ENCODE data around the gene MACROD2. TPM values are rescaled to one million over a fixed set of nuclear protein-coding genes. Genes with fewer than 3 reads are reported as not detected.

Gene MACROD2
- total and polyA plus RNA-seq, 2 of the 4 experiments (the other 2 are of a cell fraction) = not detected

DNA sequence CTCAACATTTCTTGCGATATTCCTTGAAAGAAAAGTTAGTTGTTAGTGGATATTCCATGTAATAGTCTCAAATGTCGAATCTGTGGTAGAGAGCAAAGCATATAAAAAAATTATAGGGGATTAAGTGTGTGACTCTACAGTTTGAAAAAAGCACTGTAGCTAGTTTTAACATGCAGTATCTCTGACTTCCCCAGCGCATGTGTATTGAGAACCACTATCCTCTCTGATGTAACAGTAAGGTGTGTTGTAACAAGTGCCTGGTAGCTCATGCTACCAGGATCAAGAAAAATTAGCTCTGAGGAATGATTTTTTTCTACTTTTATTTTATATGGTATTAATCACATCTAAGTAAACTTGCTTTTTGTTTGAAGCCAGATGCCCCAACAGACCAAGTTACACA lies 1788.7 kb downstream of the MACROD2 start:
- Histone ChIP-seq H3K23ac (ENCODE audit: low read depth, low read length) (no peak overlapping the region), H2BK120ac (ENCODE audit: low read depth, low read length) (no peak overlapping the region), H3K4me3 (ENCODE audit: insufficient read depth, low read depth, low read length) (no peak overlapping the region), H3K9me3 (ENCODE audit: control insufficient read depth, insufficient read depth, low read length) (no peaks in the 10 kb centered on the region), H3K9me1 (ENCODE audit: insufficient read depth, low read length) (no peaks in the 10 kb centered on the region), H3K4ac (ENCODE audit: low read depth, low read length) (no peak overlapping the region), H2AK9ac (replicated peaks; ENCODE audit: low read depth, low read length, poor library complexity) (no peak overlapping the region), H2AK5ac (ENCODE audit: low read depth, low read length) (no peak overlapping the region), H3K27ac (ENCODE audit: insufficient read depth, low read length) (no peak overlapping the region), H3K18ac (ENCODE audit: low read depth, low read length) (no peak overlapping the region), H3K4me1 (ENCODE audit: control insufficient read depth, insufficient read depth, low read length) (no peaks in the 10 kb centered on the region), H4K20me1 (ENCODE audit: insufficient read depth, low read length) (no peaks in the 10 kb centered on the region), H3K56ac (ENCODE audit: extremely low read depth, insufficient read depth, low read length) (no peak overlapping the region), H3K4me2 (ENCODE audit: low read depth, low read length) (no peak overlapping the region), H3K79me1 (ENCODE audit: low read depth in 1 of 2, low read length in 2 of 2) (no peaks in the 10 kb centered on the region), H3K36me3 (ENCODE audit: control insufficient read depth, insufficient read depth, low read length) (no peaks in the 10 kb centered on the region), H2AFZ (replicated peaks; ENCODE audit: low read length, poor library complexity) (no peak overlapping the region), H4K5ac (ENCODE audit: low read depth, low read length) (no peak overlapping the region), H4K8ac (ENCODE audit: low read depth in 2 of 2, low read length in 2 of 2) (no peak overlapping the region), H2BK5ac (ENCODE audit: low read depth, low read length, poor library complexity, severe bottlenecking) (no peak overlapping the region), H2BK20ac (ENCODE audit: low read depth, low read length) (no peak overlapping the region), H3K27me3 (ENCODE audit: control insufficient read depth, insufficient read depth, low read length) (no peaks in the 10 kb centered on the region; the same call in 1 of the 2 replicates), H3K14ac (replicated peaks; ENCODE audit: low read depth, low read length) (no peak overlapping the region), H3K9ac (ENCODE audit: low read depth, low read length) (no peak overlapping the region), H4K91ac (ENCODE audit: insufficient read depth, low read depth, low read length) (no peak overlapping the region), H2BK15ac (ENCODE audit: low read depth, low read length) (no peak overlapping the region)
- CTCF ChIA-PET = interaction anchor here (0.5 kb wide), 1 partner anchor 121 kb away, joined by 7 read pairs; no protein-coding TSS in a partner anchor
- no peak for TF ChIP-seq CHD1 (IDR thresholded peaks at IDR 0.05; ENCODE audit: low read depth, low read length)
- TF ChIP-seq USF2 (IDR thresholded peaks at IDR 0.05; ENCODE audit: low read depth, low read length) = no peak
- TF ChIP-seq MXI1 (IDR thresholded peaks at IDR 0.05; ENCODE audit: borderline replicate concordance, low read depth, low read length) = no peak
- no peak for TF ChIP-seq RAD21 (IDR thresholded peaks at IDR 0.05; ENCODE audit: low read length)
- TF ChIP-seq MAFK (IDR thresholded peaks at IDR 0.05; ENCODE audit: low read depth, low read length) = no peak
- no peak for TF ChIP-seq BHLHE40 (IDR thresholded peaks at IDR 0.05; ENCODE audit: low read depth, low read length)
- TF ChIP-seq RFX5 (IDR thresholded peaks at IDR 0.05; ENCODE audit: low read depth, low read length) = no peak
- no peak for TF ChIP-seq SMC3 (IDR thresholded peaks at IDR 0.05; ENCODE audit: low read depth, low read length)
- no peak for TF ChIP-seq FOS (IDR thresholded peaks at IDR 0.05; ENCODE audit: low read depth, low read length)
- TF ChIP-seq ELK1 (IDR thresholded peaks at IDR 0.05; ENCODE audit: borderline replicate concordance, low read depth, low read length) = no peak
- no peak for TF ChIP-seq POLR2A (IDR thresholded peaks at IDR 0.05; ENCODE audit: low read depth, low read length)
- TF ChIP-seq RCOR1 (IDR thresholded peaks at IDR 0.05; ENCODE audit: insufficient replicate concordance, low read length) = no peak
- no peak for TF ChIP-seq CEBPB (IDR thresholded peaks at IDR 0.05; ENCODE audit: low read depth, low read length)
- TF ChIP-seq, protein P1, sequence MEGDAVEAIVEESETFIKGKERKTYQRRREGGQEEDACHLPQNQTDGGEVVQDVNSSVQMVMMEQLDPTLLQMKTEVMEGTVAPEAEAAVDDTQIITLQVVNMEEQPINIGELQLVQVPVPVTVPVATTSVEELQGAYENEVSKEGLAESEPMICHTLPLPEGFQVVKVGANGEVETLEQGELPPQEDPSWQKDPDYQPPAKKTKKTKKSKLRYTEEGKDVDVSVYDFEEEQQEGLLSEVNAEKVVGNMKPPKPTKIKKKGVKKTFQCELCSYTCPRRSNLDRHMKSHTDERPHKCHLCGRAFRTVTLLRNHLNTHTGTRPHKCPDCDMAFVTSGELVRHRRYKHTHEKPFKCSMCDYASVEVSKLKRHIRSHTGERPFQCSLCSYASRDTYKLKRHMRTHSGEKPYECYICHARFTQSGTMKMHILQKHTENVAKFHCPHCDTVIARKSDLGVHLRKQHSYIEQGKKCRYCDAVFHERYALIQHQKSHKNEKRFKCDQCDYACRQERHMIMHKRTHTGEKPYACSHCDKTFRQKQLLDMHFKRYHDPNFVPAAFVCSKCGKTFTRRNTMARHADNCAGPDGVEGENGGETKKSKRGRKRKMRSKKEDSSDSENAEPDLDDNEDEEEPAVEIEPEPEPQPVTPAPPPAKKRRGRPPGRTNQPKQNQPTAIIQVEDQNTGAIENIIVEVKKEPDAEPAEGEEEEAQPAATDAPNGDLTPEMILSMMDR (conservative IDR thresholded peaks at IDR 0.05; ENCODE audit: low read depth, low read length) = no peak
- TF ChIP-seq NFE2L2 (IDR thresholded peaks at IDR 0.05; ENCODE audit: low read depth, low read length) = no peak
- no peak for TF ChIP-seq MAZ (IDR thresholded peaks at IDR 0.05; ENCODE audit: borderline replicate concordance, low read depth, low read length)
- no peak for DNase-seq
- no CpG with 5 or more reads among the region's 3 CpGs for WGBS, 2 experiments (ENCODE audit: extremely low coverage in 2 of 2, insufficient read length in 1 of 2)
- dilution Hi-C loops (cut with HindIII; ENCODE audit: low sequenced_read_pairs, unreplicated experiment) = no loop called here
- in situ Hi-C loops (cut with MboI; ENCODE audit: low sequenced_read_pairs) = no loop called here
- no peak for ATAC-seq (ENCODE audit: low read depth)
- POLR2A ChIA-PET (ENCODE audit: unreplicated experiment) = no interaction called here
- BruUV-seq (replicated peaks) = no TSS peak
- intact Hi-C loops (cut with micrococcal nuclease) = no loop called here

Data from IMR-90 (cell line).